Esophagus muscularis mucosa (tissue), 3 donors: ENCODE results near the gene MAPKAP1.

Source experiments
- CTCF ChIP-seq, 3 experiments: fragments of 200-600 bp in 2 of 3; fragments of 450-650 bp in 1 of 3; sonication (generic) in 2 of 3; IDR thresholded peaks; one replicate each; pipeline ENCODE4 v1.5.1; 2017 to 2019; ENCODE audit warnings: antibody characterized with exemption in 3 of 3, mild to moderate bottlenecking in 2 of 3, moderate library complexity in 1 of 3
- POLR2A ChIP-seq: fragments of 450-650 bp; IDR thresholded peaks from one replicate; pipeline ENCODE4 v1.6.1; 2017; ENCODE audit warnings: antibody characterized with exemption, moderate library complexity, mild to moderate bottlenecking, low read depth

GRCh38 chr9:125600194-125600593, 106.8 kb downstream of the MAPKAP1 start:
- no peak for TF ChIP-seq POLR2A
- no peak for TF ChIP-seq CTCF (IDR thresholded peaks at IDR 0.05)
